H1 (cell line): ENCODE data around the gene SATB2. TPM values are rescaled to one million over a fixed set of nuclear protein-coding genes. Genes with fewer than 3 reads are reported as not detected.
A peak's percentile ranks its signal among the peaks of the same experiment; 100 is the strongest.

ENCODE experiments used
- BCL11A ChIP-seq, 2 experiments: IDR thresholded peaks; one replicate each; pipeline ENCODE4 v1.6.1; 2011; ENCODE audit warnings: low read depth in 2 of 2, low read length in 2 of 2, mild to moderate bottlenecking in 2 of 2
- BRCA1 ChIP-seq: IDR thresholded peaks from 2 replicates; pipeline ENCODE4 v1.6.1; 2012; ENCODE audit warnings: low read depth, low read length, improper control_type of control experiment
- CEBPB ChIP-seq: IDR thresholded peaks from 2 replicates; pipeline ENCODE4 v1.6.1; 2012; ENCODE audit warnings: low read depth, low read length
- FOSL1 ChIP-seq: IDR thresholded peaks from 2 replicates; pipeline ENCODE4 v1.6.1; 2011; ENCODE audit warnings: mild to moderate bottlenecking, low read depth, low read length, moderate library complexity; ENCODE audit not compliant: insufficient read depth
- HDAC6 ChIP-seq: IDR thresholded peaks from one replicate; pipeline ENCODE4 v1.7.1; 2012; ENCODE audit warnings: low read depth, mild to moderate bottlenecking, inconsistent platforms, low read length, moderate library complexity
- JUN ChIP-seq: IDR thresholded peaks from 2 replicates; pipeline ENCODE4 v1.6.1; 2011; ENCODE audit warnings: low read depth, mild to moderate bottlenecking, improper control_type of control experiment, low read length
- KDM5A ChIP-seq: fragments of 200-600 bp; IDR thresholded peaks from 2 replicates; pipeline ENCODE4 v1.7.1; 2012; ENCODE audit warnings: mild to moderate bottlenecking, low read length, inconsistent platforms, mixed read lengths
- MAFK ChIP-seq: IDR thresholded peaks from 2 replicates; pipeline ENCODE4 v1.6.1; 2012; ENCODE audit warnings: low read depth, mild to moderate bottlenecking, improper control_type of control experiment, low read length
- PHF8 ChIP-seq: fragments of 200-600 bp; sonication (generic); conservative IDR thresholded peaks from 2 replicates; pipeline ENCODE4 v1.7.1; 2012; ENCODE audit warnings: low read depth, mild to moderate bottlenecking, inconsistent platforms, low read length, moderate library complexity
- POLR2A ChIP-seq, 2 experiments: IDR thresholded peaks; 1 replicate in 1 of 2; 2 replicates in 1 of 2; pipeline ENCODE4 v1.6.1; 2011; ENCODE audit warnings: low read depth in 2 of 2, low read length in 2 of 2, mild to moderate bottlenecking in 2 of 2; ENCODE audit errors: control extremely low read depth in 1 of 2
- POLR2AphosphoS5 ChIP-seq: IDR thresholded peaks from 2 replicates; pipeline ENCODE4 v1.6.1; 2011; ENCODE audit warnings: low read depth, low read length
- POU5F1 ChIP-seq: IDR thresholded peaks from 2 replicates; pipeline ENCODE4 v1.6.1; 2011; ENCODE audit warnings: low read depth, mild to moderate bottlenecking, low read length, moderate library complexity
- RNF2 ChIP-seq: fragments of 200-900, 300-1000 bp; sonication (generic); IDR thresholded peaks from 2 replicates; pipeline ENCODE4 v1.7.1; 2016; ENCODE audit warnings: borderline replicate concordance, low read depth, mild to moderate bottlenecking, antibody characterized with exemption, low read length; ENCODE audit not compliant: poor library complexity, severe bottlenecking; ENCODE audit errors: missing control alignments
- RXRA ChIP-seq: IDR thresholded peaks from 2 replicates; pipeline ENCODE4 v1.6.1; 2011; ENCODE audit warnings: low read depth, mild to moderate bottlenecking, low read length, moderate library complexity; ENCODE audit not compliant: insufficient read depth
- SAP30 ChIP-seq: fragments of 300-600 bp; sonication (generic); IDR thresholded peaks from 2 replicates; pipeline ENCODE4 v1.7.1; 2012; ENCODE audit warnings: low read length, moderate library complexity, mild to moderate bottlenecking, inconsistent platforms; ENCODE audit not compliant: insufficient read depth, insufficient replicate concordance
- TBP ChIP-seq: IDR thresholded peaks from 2 replicates; pipeline ENCODE4 v1.6.1; 2011; ENCODE audit warnings: low read depth, low read length, improper control_type of control experiment
- TEAD4 ChIP-seq: IDR thresholded peaks from 2 replicates; pipeline ENCODE4 v1.6.1; 2012; ENCODE audit warnings: low read depth, low read length, inconsistent platforms, mixed read lengths
- polyA plus RNA-seq, 7 experiments: library from polyadenylated mRNA; depleted of rRNA in 3 of 7; stranded (reverse) in 5 of 7; unstranded in 2 of 7; fragments of >200 nt in 5 of 7; fragments of 200-250 nt in 2 of 7; gene quantifications; 1 replicate in 5 of 7; 2 replicates in 1 of 7; 4 replicates in 1 of 7; pipeline versions ENCODE4 v1.2.1 to v1.2.3, GENCODE V29; 2011 to 2013; ENCODE audit warnings: missing spikeins in 2 of 7, mixed read lengths in 2 of 7
- total RNA-seq: library from RNA; stranded (reverse); fragmentation: NEBNext Ultra II Directional; extraction: Animal tissue kit (Norgen Biotek cat#: 25700); gene quantifications from 2 replicates; pipeline ENCODE4 v1.2.1, GENCODE V29; 2021
- TF ChIP-seq, protein P1 (sequence below), 3 experiments: IDR thresholded peaks; 1 replicate in 2 of 3; 2 replicates in 1 of 3; pipeline versions ENCODE4 v1.5.1 to v1.6.1; 2011; ENCODE audit warnings: low read length in 3 of 3, mild to moderate bottlenecking in 3 of 3, inconsistent platforms in 2 of 3, low read depth in 1 of 3, moderate library complexity in 1 of 3; ENCODE audit not compliant: insufficient read depth in 1 of 3; ENCODE audit errors: control extremely low read depth in 1 of 3
- TF ChIP-seq, protein P2 (sequence below): IDR thresholded peaks from 2 replicates; pipeline ENCODE4 v1.6.1; 2011; ENCODE audit warnings: low read length, improper control_type of control experiment

SATB2 gene
- total and polyA plus RNA-seq, 2 of the 8 experiments (the other 6 are each of a cell fraction or from before 2014, with no cell fraction given), result 1.3 to 5.7 TPM

DNA sequence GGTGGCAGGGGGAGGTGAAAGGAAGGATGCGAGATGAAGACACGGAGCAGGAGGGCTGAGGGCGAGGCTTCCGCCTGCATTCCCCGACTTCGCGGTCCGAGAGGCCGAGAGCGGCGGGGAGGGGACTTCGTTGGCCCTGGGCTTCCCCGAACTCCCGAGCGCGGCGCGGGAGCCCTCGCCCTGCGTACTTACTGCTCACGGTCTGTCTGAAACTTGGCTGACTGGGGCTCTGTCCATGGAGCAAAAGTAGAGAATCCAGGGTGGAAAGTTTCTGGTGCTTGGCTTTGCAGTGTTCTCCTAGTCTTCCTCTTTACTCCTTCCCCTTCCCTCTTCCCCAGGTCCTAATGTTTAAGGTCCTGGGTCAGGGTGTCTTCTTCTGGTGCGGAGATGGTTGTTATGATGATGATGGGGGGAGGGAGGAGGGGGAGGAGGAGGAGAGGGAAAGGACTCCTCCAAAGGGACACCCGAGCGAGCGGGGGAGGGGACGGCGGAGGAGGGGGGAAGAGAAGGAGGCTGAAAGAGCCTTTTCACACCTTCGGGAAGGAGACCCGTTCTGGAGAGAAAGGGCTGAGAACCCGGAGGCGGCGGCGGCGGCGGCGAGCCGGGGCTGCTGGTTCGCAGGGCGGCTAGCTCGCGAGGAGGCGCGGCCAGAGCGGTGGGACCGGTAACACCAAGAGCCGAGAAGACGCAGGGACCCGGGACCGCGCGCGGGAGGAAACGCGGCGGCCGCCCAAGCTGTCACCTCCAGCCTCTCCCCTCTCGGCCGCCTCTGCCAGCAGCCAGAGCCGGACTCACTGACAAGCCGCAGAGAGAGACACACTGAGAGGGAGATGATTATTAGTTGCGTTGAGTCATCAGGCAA lies at the start of gene SATB2 (continued):
- TF ChIP-seq PHF8, result no peak
- TF ChIP-seq POU5F1, result no peak
- TF ChIP-seq BCL11A (IDR thresholded peaks at IDR 0.05; ENCODE audit: low read depth in 2 of 2, low read length in 2 of 2), result no peak
- no peak for TF ChIP-seq KDM5A
- TF ChIP-seq JUN, result no peak
- TF ChIP-seq SAP30, result no peak
- TF ChIP-seq BRCA1, result no peak
- TF ChIP-seq TEAD4, result no peak
- no peak for TF ChIP-seq POLR2AphosphoS5
- TF ChIP-seq, protein P1, sequence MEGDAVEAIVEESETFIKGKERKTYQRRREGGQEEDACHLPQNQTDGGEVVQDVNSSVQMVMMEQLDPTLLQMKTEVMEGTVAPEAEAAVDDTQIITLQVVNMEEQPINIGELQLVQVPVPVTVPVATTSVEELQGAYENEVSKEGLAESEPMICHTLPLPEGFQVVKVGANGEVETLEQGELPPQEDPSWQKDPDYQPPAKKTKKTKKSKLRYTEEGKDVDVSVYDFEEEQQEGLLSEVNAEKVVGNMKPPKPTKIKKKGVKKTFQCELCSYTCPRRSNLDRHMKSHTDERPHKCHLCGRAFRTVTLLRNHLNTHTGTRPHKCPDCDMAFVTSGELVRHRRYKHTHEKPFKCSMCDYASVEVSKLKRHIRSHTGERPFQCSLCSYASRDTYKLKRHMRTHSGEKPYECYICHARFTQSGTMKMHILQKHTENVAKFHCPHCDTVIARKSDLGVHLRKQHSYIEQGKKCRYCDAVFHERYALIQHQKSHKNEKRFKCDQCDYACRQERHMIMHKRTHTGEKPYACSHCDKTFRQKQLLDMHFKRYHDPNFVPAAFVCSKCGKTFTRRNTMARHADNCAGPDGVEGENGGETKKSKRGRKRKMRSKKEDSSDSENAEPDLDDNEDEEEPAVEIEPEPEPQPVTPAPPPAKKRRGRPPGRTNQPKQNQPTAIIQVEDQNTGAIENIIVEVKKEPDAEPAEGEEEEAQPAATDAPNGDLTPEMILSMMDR (IDR thresholded peaks at IDR 0.05; ENCODE audit: control extremely low read depth in 1 of 3, insufficient read depth in 1 of 3, low read depth in 1 of 3, low read length in 3 of 3), result no peak
- TF ChIP-seq POLR2A (IDR thresholded peaks at IDR 0.05; ENCODE audit: control extremely low read depth in 1 of 2, low read depth in 2 of 2, low read length in 2 of 2), result no peak
- TF ChIP-seq HDAC6, result no peak
- TF ChIP-seq RXRA, result no peak
- TF ChIP-seq RNF2, result no peak
- no peak for TF ChIP-seq CEBPB
- TF ChIP-seq TBP, result peak; percentile 53; the same call in 1 of the 2 replicates
- TF ChIP-seq FOSL1, result no peak
- TF ChIP-seq MAFK, result no peak
- TF ChIP-seq, protein P2, sequence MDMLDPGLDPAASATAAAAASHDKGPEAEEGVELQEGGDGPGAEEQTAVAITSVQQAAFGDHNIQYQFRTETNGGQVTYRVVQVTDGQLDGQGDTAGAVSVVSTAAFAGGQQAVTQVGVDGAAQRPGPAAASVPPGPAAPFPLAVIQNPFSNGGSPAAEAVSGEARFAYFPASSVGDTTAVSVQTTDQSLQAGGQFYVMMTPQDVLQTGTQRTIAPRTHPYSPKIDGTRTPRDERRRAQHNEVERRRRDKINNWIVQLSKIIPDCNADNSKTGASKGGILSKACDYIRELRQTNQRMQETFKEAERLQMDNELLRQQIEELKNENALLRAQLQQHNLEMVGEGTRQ, result no peak
